Stimulated activated CD4-positive, alpha-beta T cell treated with anti-CD3 and anti-CD28 coated beads, Interleukin-2, amount 100 ng/mL, for 24 hours (primary cell): ENCODE measurements around the gene NEURL4.
"Not testable (repeated sequence)": the region's sequence is repeated elsewhere in the genome, so short reads cannot be mapped to it uniquely, and the experiment has no call there.

Source experiments
- DNase-seq, 2 donors: peaks; one replicate each; pipeline ENCODE4 v3.0.0-alpha.2; 2020

Gene NEURL4

GRCh38 chr17:7328840-7329373 is at the start of gene NEURL4:
Gene NEURL4 (minus strand): TSS chr17:7329335. CDS start chr17:7329312, 23 bp downstream.
- DNase-seq = no peak

- DNase-seq = no peak
These were observed 45.2 kb upstream of the NEURL4 start for GRCh38 chr17:7374353-7374752.

- DNase-seq = no peak
These were observed 41.7 kb upstream of the NEURL4 start for GRCh38 chr17:7370853-7371252.

GRCh38 chr17:7369825-7370224 is 40.7 kb upstream of the NEURL4 start:
- DNase-seq = no peak

- DNase-seq = not testable (repeated sequence)
These were observed 39.5 kb upstream of the NEURL4 start for GRCh38 chr17:7368599-7368994.

- DNase-seq = no peak
These were observed 38.9 kb upstream of the NEURL4 start for GRCh38 chr17:7367918-7368598.

GRCh38 chr17:7367083-7367482 is 37.9 kb upstream of the NEURL4 start:
- DNase-seq = no peak

- DNase-seq = not testable (repeated sequence)
These were observed 36.8 kb upstream of the NEURL4 start for GRCh38 chr17:7365963-7366362.

- DNase-seq = no peak
These were observed 34.2 kb upstream of the NEURL4 start for GRCh38 chr17:7363311-7363710.

GRCh38 chr17:7361906-7362305 is 32.8 kb upstream of the NEURL4 start:
- DNase-seq = no peak

- no peak for DNase-seq
These were observed 28.2 kb upstream of the NEURL4 start for GRCh38 chr17:7357381-7357780.

- no peak for DNase-seq
These were observed 27.6 kb upstream of the NEURL4 start for GRCh38 chr17:7356756-7357155.

- peak; percentile 87 to 91 for DNase-seq
These were observed 27.0 kb upstream of the NEURL4 start for GRCh38 chr17:7356072-7356549.

GRCh38 chr17:7355573-7355972 is 26.4 kb upstream of the NEURL4 start:
- DNase-seq = no peak

- DNase-seq = no peak
These were observed 25.9 kb upstream of the NEURL4 start, which contains the start of gene TMEM95 for GRCh38 chr17:7355053-7355452. Gene TMEM95 (plus strand): TSS chr17:7355156. CDS start chr17:7355205, 49 bp downstream.

GRCh38 chr17:7354262-7354843 is 25.2 kb upstream of the NEURL4 start:
- no peak for DNase-seq

- DNase-seq = no peak
These were observed 23.9 kb upstream of the NEURL4 start for GRCh38 chr17:7352910-7353635.

- no peak for DNase-seq
These were observed 23.4 kb upstream of the NEURL4 start for GRCh38 chr17:7352503-7352889.

GRCh38 chr17:7351665-7352502 is 22.7 kb upstream of the NEURL4 start, which contains the start of gene KCTD11:
Gene KCTD11 (plus strand): TSS chr17:7352162.
- peak; percentile 72 to 84 for DNase-seq

- DNase-seq = no peak
These were observed 19.5 kb upstream of the NEURL4 start for GRCh38 chr17:7348478-7349242.

- DNase-seq = no peak
These were observed 18.7 kb upstream of the NEURL4 start for GRCh38 chr17:7347630-7348477.
